Keratinocyte (primary cell): Measurements from ENCODE around the gene MAP4.

Experiments
- CTCF ChIP-seq, 3 experiments: IDR thresholded peaks in 1 of 3; conservative IDR thresholded peaks in 1 of 3; optimal IDR thresholded peaks in 1 of 3; 2 replicates in 2 of 3; 3 replicates in 1 of 3; pipeline versions ENCODE3 to v1.5.1; 2011; ENCODE audit warnings: low read length in 3 of 3, mild to moderate bottlenecking in 3 of 3, moderate library complexity in 2 of 3, control low read depth in 1 of 3, inconsistent platforms in 1 of 3; ENCODE audit not compliant: insufficient read depth in 2 of 3; ENCODE audit errors: extremely low read depth in 1 of 3
- EZH2 ChIP-seq: IDR thresholded peaks from one replicate; pipeline ENCODE4 v1.6.1; 2012; ENCODE audit warnings: inconsistent platforms, mild to moderate bottlenecking, low read length, moderate library complexity

DNA sequence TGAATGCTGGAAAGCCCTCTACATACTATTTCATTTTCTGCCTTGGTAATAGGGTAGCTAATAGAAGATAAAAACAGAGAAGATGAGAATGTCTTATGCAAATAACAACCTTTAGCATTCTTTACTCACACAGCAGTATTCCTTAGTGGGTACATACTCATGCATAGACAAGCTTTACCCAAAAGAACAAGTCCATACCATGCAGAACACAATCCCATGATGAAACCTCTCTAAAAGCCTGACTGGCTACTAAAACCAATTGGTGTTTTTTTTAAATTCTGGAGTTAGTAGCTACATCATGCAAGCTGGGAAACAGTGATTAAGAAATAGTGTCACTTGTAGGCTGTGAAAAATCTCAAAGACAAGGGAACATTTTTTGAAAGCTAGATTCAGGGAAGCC lies 108.4 kb downstream of the MAP4 start:
- no peak for TF ChIP-seq CTCF (optimal IDR thresholded peaks at IDR 0.05 in 1 of 3, IDR thresholded peaks at IDR 0.05 in 1 of 3, conservative IDR thresholded peaks at IDR 0.05 in 1 of 3; ENCODE audit: extremely low read depth in 1 of 3, insufficient read depth in 2 of 3, low read length in 3 of 3)
- no peak for TF ChIP-seq EZH2
